Measurements from ENCODE around the gene SORCS3.

DNA sequence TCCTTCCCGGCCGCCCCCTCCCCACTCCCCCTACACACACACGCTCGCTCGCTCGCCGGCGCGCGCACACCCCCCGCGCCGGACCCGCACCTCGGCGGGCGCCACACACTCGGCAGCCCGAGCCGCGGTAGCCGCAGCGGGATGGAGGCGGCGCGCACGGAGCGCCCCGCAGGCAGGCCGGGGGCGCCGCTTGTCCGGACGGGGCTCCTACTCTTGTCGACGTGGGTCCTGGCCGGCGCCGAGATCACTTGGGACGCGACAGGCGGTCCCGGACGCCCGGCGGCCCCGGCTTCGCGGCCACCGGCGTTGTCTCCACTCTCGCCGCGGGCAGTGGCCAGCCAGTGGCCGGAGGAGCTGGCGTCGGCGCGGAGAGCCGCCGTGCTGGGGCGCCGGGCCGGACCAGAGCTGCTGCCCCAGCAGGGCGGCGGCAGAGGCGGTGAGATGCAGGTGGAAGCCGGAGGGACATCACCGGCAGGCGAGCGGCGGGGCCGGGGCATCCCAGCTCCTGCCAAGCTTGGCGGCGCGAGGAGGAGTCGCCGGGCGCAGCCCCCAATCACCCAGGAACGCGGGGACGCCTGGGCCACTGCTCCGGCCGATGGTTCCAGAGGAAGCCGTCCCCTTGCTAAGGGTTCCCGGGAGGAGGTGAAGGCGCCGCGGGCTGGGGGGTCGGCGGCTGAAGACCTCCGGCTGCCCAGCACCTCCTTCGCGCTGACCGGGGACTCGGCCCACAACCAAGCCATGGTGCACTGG, at the start of gene SORCS3:
- TF ChIP-seq, protein P1, sequence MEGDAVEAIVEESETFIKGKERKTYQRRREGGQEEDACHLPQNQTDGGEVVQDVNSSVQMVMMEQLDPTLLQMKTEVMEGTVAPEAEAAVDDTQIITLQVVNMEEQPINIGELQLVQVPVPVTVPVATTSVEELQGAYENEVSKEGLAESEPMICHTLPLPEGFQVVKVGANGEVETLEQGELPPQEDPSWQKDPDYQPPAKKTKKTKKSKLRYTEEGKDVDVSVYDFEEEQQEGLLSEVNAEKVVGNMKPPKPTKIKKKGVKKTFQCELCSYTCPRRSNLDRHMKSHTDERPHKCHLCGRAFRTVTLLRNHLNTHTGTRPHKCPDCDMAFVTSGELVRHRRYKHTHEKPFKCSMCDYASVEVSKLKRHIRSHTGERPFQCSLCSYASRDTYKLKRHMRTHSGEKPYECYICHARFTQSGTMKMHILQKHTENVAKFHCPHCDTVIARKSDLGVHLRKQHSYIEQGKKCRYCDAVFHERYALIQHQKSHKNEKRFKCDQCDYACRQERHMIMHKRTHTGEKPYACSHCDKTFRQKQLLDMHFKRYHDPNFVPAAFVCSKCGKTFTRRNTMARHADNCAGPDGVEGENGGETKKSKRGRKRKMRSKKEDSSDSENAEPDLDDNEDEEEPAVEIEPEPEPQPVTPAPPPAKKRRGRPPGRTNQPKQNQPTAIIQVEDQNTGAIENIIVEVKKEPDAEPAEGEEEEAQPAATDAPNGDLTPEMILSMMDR (conservative IDR thresholded peaks at IDR 0.05) = no peak
- no peak for TF ChIP-seq ZFX (IDR thresholded peaks at IDR 0.05)

Measured in C4-2B (cell line).